CD8-positive, alpha-beta memory T cell (primary cell): ENCODE results near the gene TSPEAR. TPM values are rescaled to one million over a fixed set of nuclear protein-coding genes. Genes with fewer than 3 reads are reported as not detected.

Experiments
- CTCF ChIA-PET: fragments of 350-600 bp; sonication (Branson Sonifier 250); formaldehyde crosslinking; loops from one replicate; lab custom pipeline; 2021; ENCODE audit warnings: antibody characterized with exemption; lab: Charles Lee
- POLR2A ChIA-PET: fragments of 350-600 bp; sonication (Branson Sonifier 250); formaldehyde crosslinking; loops from one replicate; lab custom pipeline; 2021; ENCODE audit warnings: antibody characterized with exemption; lab: Charles Lee
- DNase-seq, 5 donors: peaks; one replicate each; pipeline versions ENCODE4 v3.0.0 to v3.0.0-alpha.2; 2020 to 2022; ENCODE audit warnings: mixed read lengths in 1 of 5
- H3K27ac ChIP-seq: one replicate; pipeline ENCODE4 v1.7.0; 2013; ENCODE audit warnings: low read depth, mild to moderate bottlenecking, low read length, moderate library complexity
- H3K27me3 ChIP-seq: 2 replicates; pipeline ENCODE4 v1.7.0; 2013; ENCODE audit warnings: low read length, mild to moderate bottlenecking; ENCODE audit not compliant: insufficient read depth, poor library complexity, severe bottlenecking
- H3K36me3 ChIP-seq: 2 replicates; pipeline ENCODE4 v1.7.0; 2013; ENCODE audit warnings: mild to moderate bottlenecking, low read length, moderate library complexity; ENCODE audit not compliant: insufficient read depth
- H3K4me1 ChIP-seq: 2 replicates; pipeline ENCODE4 v1.7.0; 2013; ENCODE audit warnings: mild to moderate bottlenecking, low read length, moderate library complexity; ENCODE audit not compliant: insufficient read depth
- H3K4me3 ChIP-seq: 2 replicates; pipeline ENCODE4 v1.7.0; 2013; ENCODE audit warnings: mild to moderate bottlenecking, low read length
- H3K9me3 ChIP-seq: 2 replicates; pipeline ENCODE4 v1.7.0; 2013; ENCODE audit warnings: mild to moderate bottlenecking, low read length
- H3K27ac Mint-ChIP-seq, 8 donors: one replicate each; pipeline ENCODE4 v1.8.0; 2020 to 2021; ENCODE audit warnings: mixed read lengths in 8 of 8, mild to moderate bottlenecking in 6 of 8, inconsistent platforms in 3 of 8, moderate library complexity in 3 of 8
- H3K27me3 Mint-ChIP-seq, 2 donors: one replicate each; pipeline ENCODE4 v1.8.0; 2020 to 2021; ENCODE audit warnings: mixed read lengths in 2 of 2, mild to moderate bottlenecking in 1 of 2, moderate library complexity in 1 of 2
- H3K36me3 Mint-ChIP-seq, 3 donors: one replicate each; pipeline ENCODE4 v1.8.0; 2020 to 2021; ENCODE audit warnings: mixed read lengths in 3 of 3, inconsistent platforms in 1 of 3, mild to moderate bottlenecking in 1 of 3
- H3K4me1 Mint-ChIP-seq, 3 donors: one replicate each; pipeline ENCODE4 v1.8.0; 2020 to 2021; ENCODE audit warnings: mixed read lengths in 3 of 3, inconsistent platforms in 1 of 3, mild to moderate bottlenecking in 1 of 3
- H3K4me3 Mint-ChIP-seq, 7 donors: one replicate each; pipeline ENCODE4 v1.8.0; 2020 to 2021; ENCODE audit warnings: mixed read lengths in 7 of 7, mild to moderate bottlenecking in 6 of 7, moderate library complexity in 4 of 7, inconsistent platforms in 2 of 7
- H3K9me3 Mint-ChIP-seq, 5 donors: one replicate each; pipeline ENCODE4 v1.8.0; 2020 to 2022; ENCODE audit warnings: mixed read lengths in 5 of 5, mild to moderate bottlenecking in 3 of 5, moderate library complexity in 2 of 5, inconsistent platforms in 1 of 5
- polyA plus RNA-seq: library from polyadenylated mRNA; unstranded; fragments of 300-500 nt; fragmentation: Illumina TruSeq; gene quantifications from one replicate; pipeline ENCODE4 v1.2.3, GENCODE V29; 2021
- total RNA-seq, 2 experiments: library from RNA; stranded (reverse); gene quantifications; one replicate each; pipeline ENCODE4 v1.2.3, GENCODE V29; 2021

Gene TSPEAR
- total and polyA plus RNA-seq, 3 experiments from 2014 or later: 0.05 TPM; not detected in 2

- peaks cover 7 to 13% (median 10%) of the 10 kb centered on the region in 5 donors for H3K9me3 Mint-ChIP-seq
- Histone ChIP-seq H3K27me3 (no peaks in the 10 kb centered on the region), H3K4me1 (no peaks in the 10 kb centered on the region), H3K27ac (no peak overlapping the region), H3K36me3 (no peaks in the 10 kb centered on the region), H3K9me3 (no peaks in the 10 kb centered on the region), H3K4me3 (no peak overlapping the region)
- no peak overlapping the region for H3K27ac Mint-ChIP-seq
- H3K4me3 Mint-ChIP-seq: no peak overlapping the region
- H3K4me1 Mint-ChIP-seq: no peaks in the 10 kb centered on the region
- peak in 1 of 5 donors; percentile 4 for DNase-seq
- CTCF ChIA-PET: no interaction called here
- POLR2A ChIA-PET: no interaction called here
- H3K36me3 Mint-ChIP-seq: peaks cover 0 to 7% (median 0%) of the 10 kb centered on the region in 3 donors
- H3K27me3 Mint-ChIP-seq: peaks cover 37 to 44% of the 10 kb centered on the region in 2 donors
Measured at GRCh38 chr21:44492567-44493385, 218.6 kb downstream of the TSPEAR start.

DNA sequence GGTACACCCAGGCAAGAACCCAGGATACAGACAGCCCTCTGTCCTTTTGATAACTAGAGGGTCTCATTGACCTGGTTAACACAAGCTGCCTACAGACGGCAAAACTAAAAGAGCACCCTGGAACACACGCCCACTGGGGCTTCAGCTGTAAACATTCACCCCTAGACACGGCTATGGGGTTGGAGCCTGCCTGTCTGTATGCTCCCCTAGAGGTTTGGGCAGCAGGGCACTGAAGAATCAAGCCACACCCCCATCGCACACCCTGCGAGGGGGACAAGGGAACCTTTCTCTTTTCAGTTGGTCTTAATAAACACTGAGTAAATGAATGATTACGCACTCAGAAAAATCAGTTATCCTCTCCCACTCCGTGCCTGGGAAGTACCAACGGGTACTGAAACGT, 220.6 kb downstream of the TSPEAR start:
- ChIA-PET POLR2A (no interaction called here), CTCF (no interaction called here)
- peaks cover 0 to 7% (median 0%) of the 10 kb centered on the region in 3 donors for H3K36me3 Mint-ChIP-seq
- peaks cover 32 to 39% of the 10 kb centered on the region in 2 donors for H3K27me3 Mint-ChIP-seq
- peaks cover 7 to 13% (median 10%) of the 10 kb centered on the region in 5 donors for H3K9me3 Mint-ChIP-seq
- Histone ChIP-seq H3K4me1 (peaks cover 7% of the 10 kb centered on the region), H3K36me3 (no peaks in the 10 kb centered on the region), H3K27me3 (no peaks in the 10 kb centered on the region), H3K4me3 (no peak overlapping the region), H3K27ac (no peak overlapping the region), H3K9me3 (no peaks in the 10 kb centered on the region)
- no peak overlapping the region for H3K27ac Mint-ChIP-seq
- H3K4me3 Mint-ChIP-seq: no peak overlapping the region
- no peak for DNase-seq
- no peaks in the 10 kb centered on the region for H3K4me1 Mint-ChIP-seq

GRCh38 chr21:44490405-44490804, 221.0 kb downstream of the TSPEAR start:
- Histone ChIP-seq H3K9me3 (no peaks in the 10 kb centered on the region), H3K4me1 (peaks cover 9% of the 10 kb centered on the region), H3K36me3 (no peaks in the 10 kb centered on the region), H3K27me3 (no peaks in the 10 kb centered on the region), H3K4me3 (no peak overlapping the region), H3K27ac (no peak overlapping the region)
- POLR2A ChIA-PET: no interaction called here
- CTCF ChIA-PET: no interaction called here
- DNase-seq: no peak
- H3K9me3 Mint-ChIP-seq: peaks cover 7 to 13% (median 10%) of the 10 kb centered on the region in 5 donors
- peaks cover 0 to 7% (median 0%) of the 10 kb centered on the region in 3 donors for H3K36me3 Mint-ChIP-seq
- H3K27ac Mint-ChIP-seq: no peak overlapping the region
- peak overlapping the region in 1 of 7 donors; percentile 37 for H3K4me3 Mint-ChIP-seq
- peaks cover 28 to 35% of the 10 kb centered on the region in 2 donors for H3K27me3 Mint-ChIP-seq
- H3K4me1 Mint-ChIP-seq: no peaks in the 10 kb centered on the region

DNA sequence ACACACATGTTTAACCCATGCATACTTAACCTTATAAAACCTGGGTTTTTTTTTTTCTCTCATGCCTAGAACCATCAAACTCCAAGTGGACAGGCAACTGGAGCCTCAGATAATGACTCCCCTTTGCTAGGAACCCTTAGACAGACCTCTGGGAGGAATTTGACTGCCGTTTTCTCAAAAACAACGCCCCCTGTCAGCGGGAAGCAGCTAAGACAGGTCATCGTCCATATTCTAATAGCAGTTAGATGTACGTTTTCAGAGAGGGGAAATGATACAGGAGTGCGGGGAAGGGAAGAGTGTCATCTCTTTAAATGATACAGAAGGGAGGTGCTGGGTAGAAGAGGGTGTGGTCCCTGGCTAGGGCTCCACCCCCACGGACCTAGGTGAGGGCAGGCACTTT, 221.4 kb downstream of the TSPEAR start:
- H3K36me3 ChIP-seq: no peaks in the 10 kb centered on the region
- peaks cover 9% of the 10 kb centered on the region for H3K4me1 ChIP-seq
- Mint-ChIP-seq H3K4me1 (peaks cover 0 to 4% (median 0%) of the 10 kb centered on the region in 3 donors), H3K9me3 (peaks cover 7 to 13% (median 10%) of the 10 kb centered on the region in 5 donors), H3K27me3 (peaks cover 30 to 32% of the 10 kb centered on the region in 2 donors), H3K27ac (no peak overlapping the region), H3K4me3 (peak overlapping the region in 1 of 7 donors; percentile 37), H3K36me3 (peaks cover 0 to 7% (median 0%) of the 10 kb centered on the region in 3 donors)
- no peak overlapping the region for H3K27ac ChIP-seq
- ChIA-PET CTCF (no interaction called here), POLR2A (no interaction called here)
- no peaks in the 10 kb centered on the region for H3K27me3 ChIP-seq
- no peak for DNase-seq
- H3K9me3 ChIP-seq: no peaks in the 10 kb centered on the region
- H3K4me3 ChIP-seq: no peak overlapping the region

DNA sequence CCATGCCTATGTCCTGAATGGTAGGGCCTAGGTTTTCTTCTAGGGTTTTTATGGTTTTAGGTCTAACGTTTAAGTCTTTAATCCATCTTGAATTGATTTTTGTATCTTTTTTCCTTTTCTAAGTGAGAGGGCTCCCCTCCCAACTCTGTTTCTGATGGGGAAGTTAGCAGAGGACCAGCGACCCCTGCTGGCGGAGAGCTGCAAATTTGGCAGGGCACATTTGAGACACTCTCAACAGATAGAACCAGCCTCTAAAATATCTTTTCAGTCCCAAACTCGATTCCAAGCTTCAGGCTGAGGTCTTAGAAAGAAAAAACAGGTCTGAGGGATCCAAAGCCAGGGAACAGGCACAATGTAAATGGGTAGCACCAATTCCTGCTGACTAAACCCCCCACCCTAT, 223.5 kb downstream of the TSPEAR start:
- Histone ChIP-seq H3K4me1 (peaks cover 9% of the 10 kb centered on the region), H3K36me3 (no peaks in the 10 kb centered on the region), H3K9me3 (no peaks in the 10 kb centered on the region), H3K27me3 (no peaks in the 10 kb centered on the region), H3K27ac (no peak overlapping the region), H3K4me3 (no peak overlapping the region)
- ChIA-PET POLR2A (no interaction called here), CTCF (no interaction called here)
- H3K36me3 Mint-ChIP-seq: peaks cover 0 to 3% (median 0%) of the 10 kb centered on the region in 3 donors
- peaks cover 22 to 34% of the 10 kb centered on the region in 2 donors for H3K27me3 Mint-ChIP-seq
- H3K4me3 Mint-ChIP-seq: no peak overlapping the region
- H3K27ac Mint-ChIP-seq: peak overlapping the region in 1 of 8 donors; percentile 83
- DNase-seq: peak in 3 of 5 donors; percentile 11 to 38 (median 28)
- peaks cover 3 to 8% (median 6%) of the 10 kb centered on the region in 5 donors for H3K9me3 Mint-ChIP-seq
- peaks cover 0 to 4% (median 0%) of the 10 kb centered on the region in 3 donors for H3K4me1 Mint-ChIP-seq

- no peak for DNase-seq
- Histone ChIP-seq H3K4me3 (no peak overlapping the region), H3K9me3 (no peaks in the 10 kb centered on the region), H3K4me1 (peaks cover 9% of the 10 kb centered on the region), H3K36me3 (no peaks in the 10 kb centered on the region), H3K27me3 (no peaks in the 10 kb centered on the region), H3K27ac (no peak overlapping the region)
- peaks cover 12 to 28% of the 10 kb centered on the region in 2 donors for H3K27me3 Mint-ChIP-seq
- H3K9me3 Mint-ChIP-seq: no peaks in the 10 kb centered on the region
- H3K4me3 Mint-ChIP-seq: peak overlapping the region in 2 of 7 donors; percentile 54 to 58
- no peaks in the 10 kb centered on the region for H3K36me3 Mint-ChIP-seq
- ChIA-PET POLR2A (no interaction called here), CTCF (interaction anchor here (1.3 kb wide), 1 partner anchor 9 kb away, joined by 6 read pairs; no protein-coding TSS in a partner anchor)
- H3K4me1 Mint-ChIP-seq: peaks cover 0 to 4% (median 0%) of the 10 kb centered on the region in 3 donors
- H3K27ac Mint-ChIP-seq: no peak overlapping the region
Measured at GRCh38 chr21:44486302-44486701, 225.1 kb downstream of the TSPEAR start.

DNA sequence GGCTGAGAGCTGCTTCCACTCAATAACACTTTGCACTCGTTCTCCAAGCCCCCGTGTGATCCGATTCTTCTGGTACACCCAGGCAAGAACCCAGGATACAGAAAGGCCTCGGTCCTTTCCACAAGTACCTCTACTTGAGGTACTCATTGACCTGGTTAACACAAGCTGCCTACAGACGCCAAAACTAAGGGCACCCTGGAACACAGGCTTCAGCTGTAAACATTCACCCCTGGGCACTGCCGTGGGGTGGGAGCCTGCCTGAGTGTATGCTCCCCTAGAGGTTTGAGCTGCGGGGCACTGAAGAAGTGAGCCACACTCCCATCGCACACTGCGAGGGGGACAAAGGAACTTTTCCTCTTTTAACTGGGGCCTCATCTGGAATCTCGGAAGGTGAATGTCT, 225.6 kb downstream of the TSPEAR start:
- no peak overlapping the region for H3K27ac Mint-ChIP-seq
- H3K36me3 ChIP-seq: no peaks in the 10 kb centered on the region
- H3K36me3 Mint-ChIP-seq: no peaks in the 10 kb centered on the region
- no peaks in the 10 kb centered on the region for H3K9me3 Mint-ChIP-seq
- peaks cover 9% of the 10 kb centered on the region for H3K4me1 ChIP-seq
- peak in 1 of 5 donors; percentile 24 for DNase-seq
- H3K27ac ChIP-seq: no peak overlapping the region
- H3K4me1 Mint-ChIP-seq: peaks cover 0 to 4% (median 0%) of the 10 kb centered on the region in 3 donors
- H3K9me3 ChIP-seq: no peaks in the 10 kb centered on the region
- no peaks in the 10 kb centered on the region for H3K27me3 ChIP-seq
- ChIA-PET POLR2A (no interaction called here), CTCF (interaction anchor here (1.3 kb wide), 1 partner anchor 9 kb away, joined by 6 read pairs; no protein-coding TSS in a partner anchor)
- H3K4me3 ChIP-seq: no peak overlapping the region
- peak overlapping the region in 5 of 7 donors; percentile 2 to 74 (median 58) for H3K4me3 Mint-ChIP-seq
- H3K27me3 Mint-ChIP-seq: peaks cover 12 to 28% of the 10 kb centered on the region in 2 donors

DNA sequence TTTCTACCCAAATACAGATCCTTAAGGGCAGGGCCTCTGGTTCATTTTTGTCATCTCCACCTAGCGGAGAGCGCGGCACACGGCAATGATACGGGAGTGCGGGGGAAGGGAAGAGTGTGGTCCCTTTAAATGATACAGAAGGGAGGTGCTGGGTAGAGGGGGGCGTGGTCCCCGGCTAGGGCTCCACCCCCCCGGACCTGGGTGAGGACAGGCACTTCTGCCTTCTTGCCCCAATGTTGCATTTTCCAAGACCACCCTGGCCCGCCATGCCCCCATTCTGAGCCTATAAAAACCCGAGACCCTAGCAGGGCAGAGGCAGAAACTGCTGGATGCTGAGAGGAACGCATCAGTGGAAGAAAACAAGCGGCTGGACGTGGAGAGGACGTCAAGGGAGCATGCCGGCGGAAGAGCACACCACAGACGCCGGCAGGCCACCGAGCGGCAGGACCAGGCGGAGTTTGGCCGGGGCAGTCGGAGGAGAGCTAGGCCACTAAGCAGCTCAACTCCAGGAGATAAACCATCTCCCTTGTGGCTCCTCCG, 226.0 kb downstream of the TSPEAR start:
- H3K4me1 ChIP-seq: peaks cover 9% of the 10 kb centered on the region
- ChIA-PET CTCF (interaction anchor here (1.3 kb wide), 1 partner anchor 10 kb away, joined by 6 read pairs; no protein-coding TSS in a partner anchor), POLR2A (no interaction called here)
- H3K36me3 ChIP-seq: no peaks in the 10 kb centered on the region
- peaks cover 12 to 28% of the 10 kb centered on the region in 2 donors for H3K27me3 Mint-ChIP-seq
- peak in 4 of 5 donors; percentile 27 to 63 (median 44) for DNase-seq
- no peaks in the 10 kb centered on the region for H3K9me3 ChIP-seq
- no peaks in the 10 kb centered on the region for H3K27me3 ChIP-seq
- peak overlapping the region in 1 of 8 donors; percentile 17 for H3K27ac Mint-ChIP-seq
- peak overlapping the region in 6 of 7 donors; percentile 40 to 74 (median 64) for H3K4me3 Mint-ChIP-seq
- peaks cover 0 to 4% (median 0%) of the 10 kb centered on the region in 3 donors for H3K4me1 Mint-ChIP-seq
- no peaks in the 10 kb centered on the region for H3K9me3 Mint-ChIP-seq
- no peaks in the 10 kb centered on the region for H3K36me3 Mint-ChIP-seq
- no peak overlapping the region for H3K27ac ChIP-seq
- H3K4me3 ChIP-seq: no peak overlapping the region
